HEK293 (cell line): Measurements from ENCODE around the gene DEK.

Source experiments
- CTCF ChIA-PET: fragments of 350-600 bp; formaldehyde crosslinking; extraction: SDS; loops from one replicate; lab custom pipeline; 2021; ENCODE audit warnings: antibody characterized with exemption; lab: Yijun Ruan, JAX
- POLR2A ChIA-PET: fragments of 300-600 bp; formaldehyde crosslinking; extraction: SDS; loops from one replicate; lab custom pipeline; 2020; ENCODE audit warnings: antibody characterized with exemption, inconsistent platforms; lab: Yijun Ruan, JAX
- H3K27ac ChIP-seq: fragments of 200-500 bp; sonication (Bioruptor generic); 2 replicates; pipeline ENCODE4 v1.5.1; 2014; ENCODE audit warnings: low read depth, low read length, control low read depth, inconsistent platforms; ENCODE audit errors: extremely low read depth
- H3K36me3 ChIP-seq, 2 experiments: fragments of 200-500 bp in 1 of 2; sonication (Bioruptor generic) in 1 of 2; 1 replicate in 1 of 2; 2 replicates in 1 of 2; pipeline ENCODE4 v1.5.1; 2014 to 2017; ENCODE audit warnings: inconsistent platforms in 2 of 2, low read length in 2 of 2; ENCODE audit not compliant: control insufficient read depth in 2 of 2, insufficient read depth in 1 of 2
- H3K4me1 ChIP-seq: fragments of 200-500 bp; sonication (Bioruptor generic); 2 replicates; pipeline ENCODE4 v1.5.1; 2014; ENCODE audit warnings: mild to moderate bottlenecking, low read length, inconsistent platforms; ENCODE audit not compliant: control insufficient read depth, insufficient read depth
- H3K4me3 ChIP-seq: 2 replicates; pipeline ENCODE4 v1.5.1; 2011; ENCODE audit warnings: low read depth, mild to moderate bottlenecking, control low read depth, low read length, moderate library complexity
- H3K9me3 ChIP-seq: fragments of 200-500 bp; sonication (Bioruptor generic); 2 replicates; pipeline ENCODE4 v1.5.1; 2014; ENCODE audit warnings: low read depth, low read length, inconsistent platforms; ENCODE audit not compliant: control insufficient read depth, insufficient read depth
- GFI1B ChIP-seq: fragments of 450-650 bp; formaldehyde crosslinking; IDR thresholded peaks from 2 replicates; pipeline ENCODE4 v1.5.1; 2016; ENCODE audit warnings: missing biosample characterization, missing genetic modification characterization
- HOXC10 ChIP-seq: sonication (generic); formaldehyde crosslinking; IDR thresholded peaks from 2 replicates; pipeline ENCODE4 v1.8.1; 2023; ENCODE audit warnings: mild to moderate bottlenecking, missing genetic modification reagents
- SCRT1 ChIP-seq: fragments of 450-650 bp; formaldehyde crosslinking; IDR thresholded peaks from 2 replicates; pipeline ENCODE4 v1.5.1; 2016; ENCODE audit warnings: missing biosample characterization, missing genetic modification characterization, borderline replicate concordance
- SCRT2 ChIP-seq: fragments of 450-650 bp; formaldehyde crosslinking; IDR thresholded peaks from 2 replicates; pipeline ENCODE4 v1.5.1; 2016; ENCODE audit warnings: missing biosample characterization, missing genetic modification characterization
- SETDB1 ChIP-seq: IDR thresholded peaks from one replicate; pipeline ENCODE4 v1.6.1; 2017; ENCODE audit warnings: mild to moderate bottlenecking, low read length, moderate library complexity, mixed read lengths; ENCODE audit not compliant: insufficient read length
- ZNF174 ChIP-seq: fragments of 450-650 bp; formaldehyde crosslinking; IDR thresholded peaks from 2 replicates; pipeline ENCODE4 v1.5.0; 2017; ENCODE audit warnings: missing biosample characterization, mild to moderate bottlenecking, missing genetic modification characterization
- ZNF221 ChIP-seq: fragments of 450-650 bp; formaldehyde crosslinking; IDR thresholded peaks from 2 replicates; pipeline ENCODE4 v1.5.1; 2017; ENCODE audit warnings: missing biosample characterization, missing genetic modification characterization, borderline replicate concordance
- ZNF48 ChIP-seq: fragments of 450-650 bp; formaldehyde crosslinking; IDR thresholded peaks from 2 replicates; pipeline ENCODE4 v1.5.1; 2016; ENCODE audit warnings: missing biosample characterization, missing genetic modification characterization
- ZNF549 ChIP-seq: fragments of 450-650 bp; IDR thresholded peaks from 2 replicates; pipeline ENCODE4 v1.5.1; 2018; ENCODE audit warnings: missing biosample characterization, missing genetic modification characterization, mild to moderate bottlenecking, inconsistent platforms, moderate library complexity
- ZNF555 ChIP-seq: fragments of 450-650 bp; formaldehyde crosslinking; conservative IDR thresholded peaks from 2 replicates; pipeline ENCODE4 v1.5.1; 2017; ENCODE audit warnings: missing biosample characterization, mild to moderate bottlenecking, missing genetic modification characterization, inconsistent platforms
- ZNF596 ChIP-seq: fragments of 450-650 bp; IDR thresholded peaks from 2 replicates; pipeline ENCODE4 v1.5.0; 2018; ENCODE audit warnings: missing biosample characterization, mild to moderate bottlenecking, missing genetic modification characterization, moderate library complexity
- ZNF610 ChIP-seq: fragments of 450-650 bp; formaldehyde crosslinking; IDR thresholded peaks from 2 replicates; pipeline ENCODE4 v1.5.1; 2016; ENCODE audit warnings: missing biosample characterization, missing genetic modification characterization, borderline replicate concordance
- ZNF623 ChIP-seq: fragments of 450-650 bp; formaldehyde crosslinking; IDR thresholded peaks from 2 replicates; pipeline ENCODE4 v1.5.1; 2016; ENCODE audit warnings: missing biosample characterization, missing genetic modification characterization
- ZNF624 ChIP-seq: fragments of 450-650 bp; formaldehyde crosslinking; IDR thresholded peaks from 2 replicates; pipeline ENCODE4 v1.5.1; 2017; ENCODE audit warnings: missing biosample characterization, missing genetic modification characterization
- ZNF664 ChIP-seq: fragments of 450-650 bp; formaldehyde crosslinking; IDR thresholded peaks from 2 replicates; pipeline ENCODE4 v1.5.1; 2016; ENCODE audit warnings: missing biosample characterization, missing genetic modification characterization
- ZNF670 ChIP-seq: fragments of 450-650 bp; formaldehyde crosslinking; IDR thresholded peaks from 2 replicates; pipeline ENCODE4 v1.5.1; 2016; ENCODE audit warnings: missing biosample characterization, missing genetic modification characterization, low read depth
- TF ChIP-seq, protein P1 (sequence below): fragments of 450-650 bp; formaldehyde crosslinking; IDR thresholded peaks from 2 replicates; pipeline ENCODE4 v1.5.1; 2016; ENCODE audit warnings: missing biosample characterization, missing genetic modification characterization
- TF ChIP-seq, protein P2 (sequence below): fragments of 450-650 bp; formaldehyde crosslinking; IDR thresholded peaks from 2 replicates; pipeline ENCODE4 v1.5.1; 2016; ENCODE audit warnings: missing biosample characterization, missing genetic modification characterization, low read depth
- TF ChIP-seq, protein P3 (sequence below): fragments of 450-650 bp; formaldehyde crosslinking; IDR thresholded peaks from 2 replicates; pipeline ENCODE4 v1.5.1; 2017; ENCODE audit warnings: missing biosample characterization, missing genetic modification characterization

DEK gene

DNA sequence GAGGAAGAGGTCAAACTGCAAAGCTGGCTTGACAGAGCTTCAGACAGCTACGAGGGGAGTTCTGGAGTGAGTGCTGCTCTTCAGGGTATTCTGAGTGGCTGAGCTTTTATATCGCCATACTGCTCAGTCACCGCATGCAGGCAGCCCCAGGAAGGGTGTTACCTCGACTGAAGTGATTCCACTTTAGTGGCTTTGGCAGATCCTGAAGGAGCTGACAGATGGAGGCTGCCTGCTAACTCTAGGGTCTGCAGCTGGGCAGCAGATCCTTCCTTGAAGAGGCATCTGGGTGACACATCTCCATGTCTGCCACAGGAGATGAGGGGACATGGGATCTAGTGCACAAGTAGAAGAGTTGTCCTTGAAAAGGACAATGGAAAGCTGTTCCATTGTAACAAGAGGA is 3.7 kb upstream of the DEK start:
- no peak overlapping the region for H3K27ac ChIP-seq
- no peak for TF ChIP-seq ZNF48 (tag by site-specific recombination)
- H3K9me3 ChIP-seq = no peaks in the 10 kb centered on the region
- POLR2A ChIA-PET = interaction anchor here (0.8 kb wide), 1 partner anchor 10 kb away, joined by 3 read pairs; no protein-coding TSS in a partner anchor
- H3K4me1 ChIP-seq = peaks cover 9% of the 10 kb centered on the region; the same call in 1 of the 2 replicates
- CTCF ChIA-PET = interaction anchor here (0.8 to 0.9 kb wide), 2 partner anchors 12 to 56 kb away, joined by 3 to 7 read pairs; no protein-coding TSS in a partner anchor
- no peak overlapping the region for H3K4me3 ChIP-seq
- peaks cover 0 to 5% of the 10 kb centered on the region in 2 experiments; a peak in 1 of 3 replicates for H3K36me3 ChIP-seq

DNA sequence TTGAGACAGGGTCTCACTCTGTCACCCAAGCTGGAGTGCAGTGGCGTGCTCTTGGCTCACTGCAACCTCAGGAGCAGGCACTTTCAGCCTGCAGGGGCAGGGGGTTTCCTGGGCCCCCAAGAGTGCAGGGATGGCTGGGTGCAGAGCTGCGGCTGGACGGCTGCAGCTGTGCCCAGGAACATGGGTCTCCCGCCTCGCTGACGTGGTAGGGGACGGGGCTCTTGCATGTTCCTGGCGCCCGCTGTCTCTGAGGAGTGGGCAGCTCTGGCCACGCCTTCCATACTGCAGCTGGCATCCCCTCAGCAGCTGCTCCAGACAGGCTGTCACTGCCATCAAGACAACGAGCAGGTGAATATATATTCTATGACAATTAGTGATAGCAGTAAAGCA is 2.2 kb upstream of the DEK start:
- no peaks in the 10 kb centered on the region for H3K9me3 ChIP-seq
- POLR2A ChIA-PET = no interaction called here
- H3K36me3 ChIP-seq = peaks cover 0 to 17% of the 10 kb centered on the region in 2 experiments; a peak in 1 of 3 replicates
- H3K27ac ChIP-seq = no peak overlapping the region
- no peak overlapping the region for H3K4me3 ChIP-seq
- CTCF ChIA-PET = interaction anchor here (0.5 to 0.7 kb wide), 4 partner anchors 19 to 1434 kb away, joined by 3 to 4 read pairs (median 4); no protein-coding TSS in a partner anchor
- TF ChIP-seq ZNF221 (no peak), ZNF596 (tag by site-specific recombination) (no peak), ZNF549 (tag by site-specific recombination) (no peak), HOXC10 (CRISPR knock-in tag) (no peak), ZNF670 (tag by site-specific recombination) (no peak), ZNF555 (no peak), SCRT2 (tag by site-specific recombination) (no peak), ZNF664 (tag by site-specific recombination) (no peak), ZNF174 (tag by site-specific recombination) (no peak), ZNF624 (tag by site-specific recombination) (no peak), ZNF623 (no peak), SCRT1 (tag by site-specific recombination) (no peak)
- TF ChIP-seq, protein P1, sequence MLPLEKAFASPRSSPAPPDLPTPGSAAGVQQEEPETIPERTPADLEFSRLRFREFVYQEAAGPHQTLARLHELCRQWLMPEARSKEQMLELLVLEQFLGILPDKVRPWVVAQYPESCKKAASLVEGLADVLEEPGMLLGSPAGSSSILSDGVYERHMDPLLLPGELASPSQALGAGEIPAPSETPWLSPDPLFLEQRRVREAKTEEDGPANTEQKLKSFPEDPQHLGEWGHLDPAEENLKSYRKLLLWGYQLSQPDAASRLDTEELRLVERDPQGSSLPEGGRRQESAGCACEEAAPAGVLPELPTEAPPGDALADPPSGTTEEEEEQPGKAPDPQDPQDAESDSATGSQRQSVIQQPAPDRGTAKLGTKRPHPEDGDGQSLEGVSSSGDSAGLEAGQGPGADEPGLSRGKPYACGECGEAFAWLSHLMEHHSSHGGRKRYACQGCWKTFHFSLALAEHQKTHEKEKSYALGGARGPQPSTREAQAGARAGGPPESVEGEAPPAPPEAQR = no peak
- TF ChIP-seq, protein P2, sequence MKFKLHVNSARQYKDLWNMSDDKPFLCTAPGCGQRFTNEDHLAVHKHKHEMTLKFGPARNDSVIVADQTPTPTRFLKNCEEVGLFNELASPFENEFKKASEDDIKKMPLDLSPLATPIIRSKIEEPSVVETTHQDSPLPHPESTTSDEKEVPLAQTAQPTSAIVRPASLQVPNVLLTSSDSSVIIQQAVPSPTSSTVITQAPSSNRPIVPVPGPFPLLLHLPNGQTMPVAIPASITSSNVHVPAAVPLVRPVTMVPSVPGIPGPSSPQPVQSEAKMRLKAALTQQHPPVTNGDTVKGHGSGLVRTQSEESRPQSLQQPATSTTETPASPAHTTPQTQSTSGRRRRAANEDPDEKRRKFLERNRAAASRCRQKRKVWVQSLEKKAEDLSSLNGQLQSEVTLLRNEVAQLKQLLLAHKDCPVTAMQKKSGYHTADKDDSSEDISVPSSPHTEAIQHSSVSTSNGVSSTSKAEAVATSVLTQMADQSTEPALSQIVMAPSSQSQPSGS (tag by site-specific recombination) = no peak
- TF ChIP-seq, protein P3, sequence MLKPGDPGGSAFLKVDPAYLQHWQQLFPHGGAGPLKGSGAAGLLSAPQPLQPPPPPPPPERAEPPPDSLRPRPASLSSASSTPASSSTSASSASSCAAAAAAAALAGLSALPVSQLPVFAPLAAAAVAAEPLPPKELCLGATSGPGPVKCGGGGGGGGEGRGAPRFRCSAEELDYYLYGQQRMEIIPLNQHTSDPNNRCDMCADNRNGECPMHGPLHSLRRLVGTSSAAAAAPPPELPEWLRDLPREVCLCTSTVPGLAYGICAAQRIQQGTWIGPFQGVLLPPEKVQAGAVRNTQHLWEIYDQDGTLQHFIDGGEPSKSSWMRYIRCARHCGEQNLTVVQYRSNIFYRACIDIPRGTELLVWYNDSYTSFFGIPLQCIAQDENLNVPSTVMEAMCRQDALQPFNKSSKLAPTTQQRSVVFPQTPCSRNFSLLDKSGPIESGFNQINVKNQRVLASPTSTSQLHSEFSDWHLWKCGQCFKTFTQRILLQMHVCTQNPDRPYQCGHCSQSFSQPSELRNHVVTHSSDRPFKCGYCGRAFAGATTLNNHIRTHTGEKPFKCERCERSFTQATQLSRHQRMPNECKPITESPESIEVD (tag by site-specific recombination) = no peak
- peaks cover 12% of the 10 kb centered on the region; the same call in 1 of the 2 replicates for H3K4me1 ChIP-seq

DNA sequence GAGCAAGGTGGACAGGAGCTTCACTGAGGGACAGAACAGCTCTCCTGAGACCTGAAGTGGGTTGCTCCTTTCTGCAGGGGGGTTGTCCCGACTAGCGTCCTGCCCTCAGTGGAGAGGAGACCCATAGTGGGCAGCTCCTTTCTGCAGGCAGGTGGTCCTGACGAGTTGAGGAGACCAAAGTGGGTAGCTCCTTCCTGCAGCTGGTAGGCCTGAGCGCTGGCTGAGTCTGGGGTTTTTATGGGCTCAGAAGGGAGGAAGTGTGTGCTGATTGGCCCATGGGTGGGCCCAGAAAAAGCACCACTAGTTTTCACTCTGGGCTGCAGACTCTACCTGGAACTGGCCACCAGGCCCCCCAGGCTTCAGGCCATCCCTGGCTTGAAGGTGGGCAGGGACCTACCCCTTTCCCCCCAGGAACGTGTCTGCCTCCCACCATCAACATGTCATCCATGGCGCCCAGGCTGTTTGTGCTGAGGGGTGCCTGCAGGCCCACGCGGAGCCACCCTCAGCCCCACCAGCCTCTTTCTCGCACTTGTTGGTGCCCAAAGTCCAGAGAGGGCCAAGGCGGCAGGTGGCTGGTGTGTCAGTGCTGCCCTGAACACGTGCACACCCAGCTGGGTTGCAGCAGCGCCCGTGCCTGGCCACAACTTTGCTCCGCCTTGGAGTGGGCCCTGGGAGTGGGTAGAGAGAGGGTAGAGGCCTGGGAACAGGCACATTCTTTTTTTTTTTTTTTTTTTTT is 1.6 kb upstream of the DEK start:
- Histone ChIP-seq H3K36me3 (peaks cover 0 to 19% of the 10 kb centered on the region in 2 experiments; a peak in 1 of 3 replicates), H3K27ac (no peak overlapping the region), H3K9me3 (no peaks in the 10 kb centered on the region), H3K4me3 (no peak overlapping the region), H3K4me1 (peaks cover 15% of the 10 kb centered on the region; the same call in 1 of the 2 replicates)
- CTCF ChIA-PET = interaction anchor here (0.6 to 0.9 kb wide), 2 partner anchors 9 to 1434 kb away, joined by 4 read pairs; no protein-coding TSS in a partner anchor
- POLR2A ChIA-PET = no interaction called here
- TF ChIP-seq GFI1B (tag by site-specific recombination) (no peak), ZNF610 (tag by site-specific recombination) (0 out of 2 replicates have a peak, but pooled peaks have one; percentile 1), SETDB1 (peak; percentile 83)
